Testis (tissue), 3 donors: ENCODE results near the gene TEAD1. TPM values are rescaled to one million over a fixed set of nuclear protein-coding genes. Genes with fewer than 3 reads are reported as not detected.

ENCODE experiments used
- DNase-seq: peaks from one replicate; pipeline ENCODE4 v3.0.0-alpha.2; 2019
- H3K27ac ChIP-seq, 2 donors: fragments of 200-600 bp; sonication (generic); one replicate each; pipeline ENCODE4 v1.5.1; 2019
- H3K27me3 ChIP-seq: fragments of 200-600 bp; sonication (generic); one replicate; pipeline ENCODE4 v1.5.1; 2019
- H3K36me3 ChIP-seq: fragments of 200-600 bp; sonication (generic); one replicate; pipeline ENCODE4 v1.5.1; 2017; ENCODE audit warnings: low read depth; ENCODE audit errors: missing control alignments
- H3K4me1 ChIP-seq: fragments of 200-600 bp; sonication (generic); one replicate; pipeline ENCODE4 v1.5.1; 2019
- H3K4me3 ChIP-seq, 2 donors: fragments of 200-600 bp; sonication (generic); one replicate each; pipeline ENCODE4 v1.5.1; 2017 to 2019
- H3K9me3 ChIP-seq: fragments of 200-600 bp; sonication (generic); one replicate; pipeline ENCODE4 v1.5.1; 2017
- POLR2A ChIP-seq: fragments of 450-650 bp; IDR thresholded peaks from one replicate; pipeline ENCODE4 v1.6.1; 2017; ENCODE audit warnings: antibody characterized with exemption, mild to moderate bottlenecking, moderate library complexity
- WGBS, 2 donors: methylation state at CpG; one replicate each; pipeline ENCODE4 v1.1.5; 2018; 5-methylcytosine and 5-hydroxymethylcytosine counted together
- intact Hi-C: fragments of 100-400 bp; cut with DNase I; formaldehyde crosslinking; loops from one replicate; pipeline ENCODE4 v1.15.1; 2023; ENCODE audit warnings: low total_unique reads
- polyA plus RNA-seq: library from polyadenylated mRNA; stranded (reverse); fragments of 350-450 nt; fragmentation: Illumina TruSeq; extraction: RNeasy Lipid Tissue Mini Kit (QIAGEN cat#74804); gene quantifications from one replicate; pipeline ENCODE4 v1.2.3, GENCODE V29; 2014; ENCODE audit warnings: low read depth, low replicate concordance; ENCODE audit not compliant: insufficient read depth
- total RNA-seq, 2 donors: library from RNA; depleted of rRNA; stranded (reverse); fragments of >200 nt; gene quantifications; one replicate each; pipeline ENCODE4 v1.2.3, GENCODE V29; 2016
- TF ChIP-seq, protein P1 (sequence below), 3 experiments: fragments of 450-650 bp in 2 of 3; fragments of 200-600 bp in 1 of 3; sonication (generic) in 1 of 3; IDR thresholded peaks; one replicate each; pipeline ENCODE4 v1.5.1; 2016 to 2019; ENCODE audit warnings: antibody characterized with exemption in 3 of 3, mild to moderate bottlenecking in 2 of 3, moderate library complexity in 1 of 3

The TEAD1 gene
- total and polyA plus RNA-seq, 3 donors from 2014 or later: 24.6 to 78.1 (median 63.5) TPM

GRCh38 chr11:12802418-12803085, 128.3 kb downstream of the TEAD1 start:
- DNase-seq: no peak
- H3K4me1 ChIP-seq: no peaks in the 10 kb centered on the region
- intact Hi-C loops: no loop called here
- TF ChIP-seq, protein P1, sequence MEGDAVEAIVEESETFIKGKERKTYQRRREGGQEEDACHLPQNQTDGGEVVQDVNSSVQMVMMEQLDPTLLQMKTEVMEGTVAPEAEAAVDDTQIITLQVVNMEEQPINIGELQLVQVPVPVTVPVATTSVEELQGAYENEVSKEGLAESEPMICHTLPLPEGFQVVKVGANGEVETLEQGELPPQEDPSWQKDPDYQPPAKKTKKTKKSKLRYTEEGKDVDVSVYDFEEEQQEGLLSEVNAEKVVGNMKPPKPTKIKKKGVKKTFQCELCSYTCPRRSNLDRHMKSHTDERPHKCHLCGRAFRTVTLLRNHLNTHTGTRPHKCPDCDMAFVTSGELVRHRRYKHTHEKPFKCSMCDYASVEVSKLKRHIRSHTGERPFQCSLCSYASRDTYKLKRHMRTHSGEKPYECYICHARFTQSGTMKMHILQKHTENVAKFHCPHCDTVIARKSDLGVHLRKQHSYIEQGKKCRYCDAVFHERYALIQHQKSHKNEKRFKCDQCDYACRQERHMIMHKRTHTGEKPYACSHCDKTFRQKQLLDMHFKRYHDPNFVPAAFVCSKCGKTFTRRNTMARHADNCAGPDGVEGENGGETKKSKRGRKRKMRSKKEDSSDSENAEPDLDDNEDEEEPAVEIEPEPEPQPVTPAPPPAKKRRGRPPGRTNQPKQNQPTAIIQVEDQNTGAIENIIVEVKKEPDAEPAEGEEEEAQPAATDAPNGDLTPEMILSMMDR (IDR thresholded peaks at IDR 0.05): no peak
- TF ChIP-seq POLR2A: no peak
- H3K9me3 ChIP-seq: no peaks in the 10 kb centered on the region
- H3K27me3 ChIP-seq: no peaks in the 10 kb centered on the region
- WGBS, 2 donors: 86 to 87% methylated on average over 16 of the region's 16 CpGs
- no peak overlapping the region for H3K4me3 ChIP-seq
- no peak overlapping the region for H3K27ac ChIP-seq
- H3K36me3 ChIP-seq: no peaks in the 10 kb centered on the region

GRCh38 chr11:12803086-12803826, 129.0 kb downstream of the TEAD1 start:
- intact Hi-C loops: no loop called here
- H3K9me3 ChIP-seq: no peaks in the 10 kb centered on the region
- no peaks in the 10 kb centered on the region for H3K4me1 ChIP-seq
- H3K27ac ChIP-seq: no peak overlapping the region
- no peak for DNase-seq
- TF ChIP-seq, protein P1 (IDR thresholded peaks at IDR 0.05): no peak
- TF ChIP-seq POLR2A: no peak
- H3K27me3 ChIP-seq: no peaks in the 10 kb centered on the region
- no peak overlapping the region for H3K4me3 ChIP-seq
- H3K36me3 ChIP-seq: no peaks in the 10 kb centered on the region
- 79 to 83% methylated on average over 7 of the region's 7 CpGs for WGBS, 2 donors

- Histone ChIP-seq H3K27ac (no peak overlapping the region), H3K4me1 (peaks cover 5% of the 10 kb centered on the region), H3K9me3 (no peaks in the 10 kb centered on the region), H3K27me3 (no peaks in the 10 kb centered on the region), H3K36me3 (no peaks in the 10 kb centered on the region), H3K4me3 (no peak overlapping the region)
- DNase-seq: no peak
- TF ChIP-seq POLR2A: no peak
- TF ChIP-seq, protein P1 (IDR thresholded peaks at IDR 0.05): no peak
- WGBS, 2 donors: 88 to 90% methylated on average over 2 of the region's 2 CpGs
- intact Hi-C loops: no loop called here
Observed at GRCh38 chr11:12806113-12806512, 131.9 kb downstream of the TEAD1 start.

DNA sequence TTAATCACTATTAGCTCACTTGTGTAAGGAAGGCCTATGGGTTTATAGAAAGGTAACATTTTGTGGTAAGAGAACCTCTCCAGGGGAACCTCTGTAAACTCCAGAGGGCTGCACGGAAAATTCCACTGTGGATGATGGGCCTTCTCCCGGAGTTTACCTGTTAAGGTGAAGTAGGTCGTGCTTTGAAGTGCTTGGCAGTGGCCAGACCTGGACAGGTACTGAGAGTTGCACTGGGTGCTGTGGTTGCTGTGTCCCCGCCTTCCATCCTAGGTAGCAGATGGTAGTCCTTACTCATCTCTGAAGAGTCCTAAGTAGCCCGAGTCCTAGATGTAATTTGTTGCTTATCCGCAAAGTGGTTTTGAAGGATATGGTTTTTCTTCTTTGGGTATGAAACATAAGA, 133.4 kb downstream of the TEAD1 start:
- H3K4me1 ChIP-seq: peaks cover 6% of the 10 kb centered on the region
- H3K27me3 ChIP-seq: no peaks in the 10 kb centered on the region
- DNase-seq: no peak

More for the DNA sequence above, 133.4 kb downstream of the TEAD1 start:
- Histone ChIP-seq H3K27ac (no peak overlapping the region), H3K36me3 (no peaks in the 10 kb centered on the region), H3K4me3 (no peak overlapping the region), H3K9me3 (no peaks in the 10 kb centered on the region)
- intact Hi-C loops: no loop called here
- WGBS, 2 donors: 93 to 94% methylated on average over 6 of the region's 6 CpGs
- TF ChIP-seq POLR2A: no peak
- TF ChIP-seq, protein P1 (IDR thresholded peaks at IDR 0.05): no peak
